ENCODE data around the gene GPX2.

GPX2 gene

GRCh38 chr14:64942531-64943111 is at the start of gene GPX2:
Gene GPX2 (minus strand): TSS chr14:64942745. CDS start chr14:64942726, 19 bp downstream.
- no peak for DNase-seq (ENCODE audit: low spot score)

GRCh38 chr14:64990939-64991338 is 48.4 kb upstream of the GPX2 start:
- DNase-seq (ENCODE audit: low spot score): no peak

DNA sequence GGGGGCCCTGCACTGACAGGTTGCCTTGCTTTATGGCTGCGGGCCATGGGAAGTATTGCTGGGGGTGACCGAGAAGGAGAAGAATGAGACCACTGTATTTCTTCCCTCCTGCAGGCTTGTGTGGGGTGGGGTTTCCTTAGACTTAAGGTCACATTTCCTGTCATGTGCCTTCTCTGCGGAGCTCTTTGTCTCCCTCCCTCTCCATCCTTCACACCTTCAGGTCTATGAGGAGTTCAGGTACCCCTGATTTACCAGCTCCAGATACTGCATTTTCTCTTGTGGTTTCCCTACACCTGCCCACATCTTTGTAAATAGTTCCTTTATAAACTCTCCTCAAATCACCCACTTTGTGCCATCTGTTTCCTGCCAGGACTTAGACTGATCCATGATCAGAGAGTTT is 47.8 kb upstream of the GPX2 start:
- no peak for DNase-seq (ENCODE audit: low spot score)

- no peak for DNase-seq (ENCODE audit: low spot score)
These were observed 44.9 kb upstream of the GPX2 start for GRCh38 chr14:64987438-64987767.

- peak; percentile 93 for DNase-seq (ENCODE audit: low spot score)
These were observed 44.3 kb upstream of the GPX2 start, which contains the start of gene FNTB for GRCh38 chr14:64986648-64987437. Gene FNTB (plus strand): TSS chr14:64986895. CDS start chr14:64986954, 59 bp downstream.

DNA sequence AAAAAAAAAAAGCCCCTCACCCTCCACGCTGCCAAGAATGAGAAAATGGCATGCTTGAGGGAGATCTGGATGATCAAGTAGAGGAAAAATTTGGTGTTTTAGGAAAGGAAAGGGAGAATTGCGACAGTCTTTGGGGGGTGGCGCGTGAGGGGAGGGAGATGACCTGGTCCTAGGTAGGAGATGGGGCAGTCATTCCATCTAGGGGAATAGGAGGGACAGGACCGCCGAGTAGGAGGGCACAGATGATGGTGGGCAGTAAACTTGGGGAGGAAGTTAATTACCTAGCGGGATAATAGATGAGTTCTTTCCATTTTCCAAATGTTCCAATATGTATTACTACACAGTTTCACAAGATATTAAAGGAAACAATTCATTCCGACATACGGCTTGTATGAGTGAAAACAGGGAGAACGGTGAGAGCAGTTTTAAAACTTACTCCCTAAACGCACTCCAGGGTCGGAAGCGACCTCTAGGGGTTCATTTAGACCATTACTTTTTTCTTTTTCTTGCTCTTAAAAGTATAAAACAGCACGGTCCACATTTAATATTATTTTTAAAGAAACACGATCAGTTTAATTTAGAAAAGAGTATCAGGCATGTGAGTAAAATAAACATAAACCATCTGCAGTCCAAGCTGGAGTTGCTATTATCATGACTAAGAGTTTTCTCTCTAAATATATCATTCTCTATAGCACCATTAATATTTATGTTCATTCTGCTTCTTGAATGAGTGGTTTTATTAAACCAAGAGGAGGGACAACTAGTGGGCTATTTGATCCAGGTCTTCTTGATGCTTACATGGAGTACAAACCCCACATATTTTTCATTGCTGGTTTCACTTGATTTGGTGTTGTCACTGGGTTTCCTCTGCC is 41.1 kb upstream of the GPX2 start:
- DNase-seq (ENCODE audit: low spot score): peak; percentile 43

DNA sequence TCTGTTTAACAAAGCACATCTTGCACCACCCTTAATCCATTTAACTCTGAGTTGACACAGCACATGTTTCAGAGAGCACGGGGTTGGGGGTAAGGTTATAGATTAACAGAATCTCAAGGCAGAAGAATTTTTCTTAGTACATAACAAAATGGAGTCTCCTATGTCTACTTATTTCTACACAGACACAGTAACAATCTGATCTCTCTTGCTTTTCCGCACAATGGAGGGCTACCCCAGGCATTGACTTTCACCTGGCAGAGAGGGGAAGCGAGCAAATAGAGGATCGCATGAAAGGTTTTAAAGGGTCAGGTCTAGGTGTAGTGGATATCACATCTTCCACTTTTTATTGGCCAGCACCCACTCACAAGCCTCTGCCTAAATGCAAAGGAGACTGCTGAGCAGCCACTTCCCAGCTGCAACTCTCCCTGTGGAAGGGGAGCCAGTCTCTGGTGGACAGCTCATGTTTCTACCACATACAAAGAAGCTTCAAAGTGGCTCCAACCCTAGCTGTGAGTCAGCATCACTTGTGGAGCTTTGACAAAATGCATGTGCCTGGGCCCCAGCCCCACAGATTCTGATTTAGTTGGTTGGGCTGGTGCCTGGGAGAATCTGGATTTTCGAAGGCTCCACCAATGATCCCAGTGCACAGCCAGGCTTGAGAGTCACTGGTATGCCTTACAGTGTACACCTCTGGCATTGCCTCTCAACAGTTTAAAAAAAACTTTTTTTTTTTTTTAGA is 37.0 kb upstream of the GPX2 start:
- DNase-seq (ENCODE audit: low spot score): peak; percentile 47

DNA sequence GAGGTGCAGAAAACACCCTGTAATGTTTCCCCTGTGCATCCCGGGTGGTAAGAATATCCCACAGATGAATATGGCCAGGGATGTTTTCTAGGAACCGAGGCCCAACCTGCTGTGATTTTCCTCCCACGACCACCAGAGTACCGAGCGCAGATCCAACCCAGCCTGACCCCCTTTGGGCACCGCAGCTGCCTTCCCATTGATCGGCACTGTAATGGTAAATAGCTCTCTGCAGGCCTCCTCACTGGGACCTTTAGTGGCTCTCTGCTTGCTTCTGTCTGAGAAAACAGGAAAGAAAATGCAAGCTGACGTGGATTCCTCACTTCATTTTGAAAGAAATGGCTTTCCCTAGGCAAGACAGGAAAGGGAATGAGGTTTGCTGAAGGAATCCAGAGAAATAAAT is 32.0 kb upstream of the GPX2 start:
- no peak for DNase-seq (ENCODE audit: low spot score)

GRCh38 chr14:64973826-64974225 is 31.3 kb upstream of the GPX2 start:
- DNase-seq (ENCODE audit: low spot score): no peak

- DNase-seq (ENCODE audit: low spot score): no peak
These were observed 30.5 kb upstream of the GPX2 start for GRCh38 chr14:64973026-64973442.

GRCh38 chr14:64971943-64972791 is 29.6 kb upstream of the GPX2 start, which contains the start of gene RAB15:
Gene RAB15 (minus strand): TSS chr14:64972336. CDS start chr14:64972076, 260 bp downstream.
- peak; percentile 83 for DNase-seq (ENCODE audit: low spot score)

- DNase-seq (ENCODE audit: low spot score): no peak
These were observed 29.0 kb upstream of the GPX2 start for GRCh38 chr14:64971491-64971942.

GRCh38 chr14:64970776-64971477 is 28.4 kb upstream of the GPX2 start:
- DNase-seq (ENCODE audit: low spot score): no peak

DNA sequence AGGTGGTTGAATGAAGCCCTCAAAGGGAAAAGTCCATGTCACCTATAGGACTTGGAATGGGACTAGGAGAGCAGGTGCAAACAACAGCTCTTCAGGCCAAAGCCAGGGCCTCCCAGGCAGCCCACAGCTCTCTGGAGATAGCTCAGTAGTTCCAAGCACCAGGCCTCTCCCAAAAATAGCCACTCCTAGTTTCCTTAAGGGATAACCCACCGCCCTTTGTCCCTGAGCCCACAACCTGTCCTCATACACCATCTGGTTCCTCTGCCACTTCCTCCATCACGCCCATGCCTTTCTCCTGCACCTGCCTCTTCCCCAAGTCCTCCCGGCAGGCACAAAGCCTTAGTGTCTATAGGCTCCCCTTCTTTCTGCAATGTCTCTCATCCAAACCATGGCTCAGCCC is 27.5 kb upstream of the GPX2 start:
- no peak for DNase-seq (ENCODE audit: low spot score)

GRCh38 chr14:64968651-64969050 is 26.1 kb upstream of the GPX2 start:
- no peak for DNase-seq (ENCODE audit: low spot score)

- no peak for DNase-seq (ENCODE audit: low spot score)
These were observed 25.6 kb upstream of the GPX2 start for GRCh38 chr14:64968167-64968566.

DNA sequence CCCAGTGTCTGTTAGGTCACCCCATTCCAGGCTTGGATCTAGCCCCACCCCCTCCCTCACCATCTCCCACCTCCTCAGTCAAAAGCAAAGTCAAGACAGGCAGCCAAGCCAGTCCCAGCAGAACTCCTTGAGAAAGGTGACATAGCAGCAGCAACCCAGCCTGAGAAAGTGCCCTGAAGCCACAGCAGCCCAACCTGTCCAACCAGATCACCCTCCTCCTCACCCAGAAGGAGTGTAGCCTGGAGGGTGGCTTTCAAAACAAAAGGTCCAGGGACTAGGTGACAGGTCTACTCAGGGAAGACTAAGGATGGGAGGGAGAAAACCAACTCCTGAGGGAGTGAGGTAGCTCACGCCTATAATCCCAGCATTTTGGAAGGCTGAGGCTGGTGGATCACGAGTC is 24.4 kb upstream of the GPX2 start:
- DNase-seq (ENCODE audit: low spot score): no peak

GRCh38 chr14:64965356-64966000 is 22.9 kb upstream of the GPX2 start:
- DNase-seq (ENCODE audit: low spot score): no peak

- DNase-seq (ENCODE audit: low spot score): no peak
These were observed 21.1 kb upstream of the GPX2 start for GRCh38 chr14:64963611-64964010.

All from AG08396 (cell line).